Gastrocnemius medialis (tissue), 4 donors: ENCODE data around the gene ZC3HAV1L. TPM values are rescaled to one million over a fixed set of nuclear protein-coding genes. Genes with fewer than 3 reads are reported as not detected.

Source experiments
- ATAC-seq, 2 donors: fragments of 150-250 bp; one replicate each; pipeline ENCODE4 v1.9.1; 2016
- DNase-seq, 2 donors: peaks; one replicate each; pipeline ENCODE4 v3.0.0-alpha.2; 2019
- H3K27ac ChIP-seq, 4 donors: fragments of 200-600 bp; sonication (generic); 1 replicate in 1 of 4; 2 replicates in 3 of 4; pipeline ENCODE4 v1.5.1; 2016 to 2018; ENCODE audit warnings: mild to moderate bottlenecking in 2 of 4, moderate library complexity in 1 of 4
- H3K27me3 ChIP-seq, 3 donors: fragments of 200-600 bp; sonication (generic) in 2 of 3; 1 replicate in 1 of 3; 2 replicates in 2 of 3; pipeline versions ENCODE4 v1.5.1 to v1.6.0; 2016 to 2019; ENCODE audit warnings: mild to moderate bottlenecking in 1 of 3, moderate library complexity in 1 of 3
- H3K36me3 ChIP-seq, 2 donors: fragments of 200-600 bp; sonication (generic) in 1 of 2; one replicate each; pipeline ENCODE4 v1.5.1; 2017 to 2018
- H3K4me1 ChIP-seq, 2 donors: fragments of 200-600 bp; sonication (generic) in 1 of 2; one replicate each; pipeline ENCODE4 v1.5.1; 2016 to 2017; ENCODE audit warnings: mild to moderate bottlenecking in 2 of 2
- H3K4me3 ChIP-seq, 4 donors: fragments of 200-600 bp; sonication (generic) in 3 of 4; 1 replicate in 1 of 4; 2 replicates in 3 of 4; pipeline ENCODE4 v1.5.1; 2016 to 2019; ENCODE audit warnings: mild to moderate bottlenecking in 2 of 4
- H3K9me3 ChIP-seq, 3 donors: fragments of 200-600 bp; sonication (generic) in 2 of 3; 1 replicate in 1 of 3; 2 replicates in 2 of 3; pipeline ENCODE4 v1.5.1; 2016 to 2019
- POLR2A ChIP-seq, 2 donors: fragments of 450-650 bp; IDR thresholded peaks; one replicate each; pipeline ENCODE4 v1.6.1; 2017; ENCODE audit warnings: antibody characterized with exemption in 2 of 2, mild to moderate bottlenecking in 2 of 2, moderate library complexity in 2 of 2
- in situ Hi-C, 4 donors: fragments of 200-750 bp; cut with MboI; loops; one replicate each; pipeline versions ENCODE4 v1.15.0 to v1.8.0; 2017; ENCODE audit warnings: low sequenced_read_pairs in 4 of 4
- intact Hi-C: fragments of 100-400 bp; cut with DNase I; formaldehyde crosslinking; loops from one replicate; pipeline ENCODE4 v1.15.1; 2023; ENCODE audit warnings: low total_unique reads
- total RNA-seq, 4 donors: library from RNA; depleted of rRNA; stranded (reverse); fragments of >200 nt; gene quantifications; one replicate each; pipeline versions ENCODE4 v1.1.0 to v1.2.3, GENCODE V29; 2016
- TF ChIP-seq, protein P1 (sequence below), 5 experiments: fragments of 450-650 bp in 3 of 5; fragments of 200-600 bp in 2 of 5; sonication (generic) in 2 of 5; IDR thresholded peaks in 4 of 5; conservative IDR thresholded peaks in 1 of 5; 1 replicate in 4 of 5; 2 replicates in 1 of 5; pipeline ENCODE4 v1.5.1; 2016 to 2019; ENCODE audit warnings: antibody characterized with exemption in 5 of 5, mild to moderate bottlenecking in 3 of 5, moderate library complexity in 3 of 5

Gene ZC3HAV1L
- total RNA-seq, 4 donors from 2014 or later, result 1.1 to 2.2 (median 1.5) TPM

DNA sequence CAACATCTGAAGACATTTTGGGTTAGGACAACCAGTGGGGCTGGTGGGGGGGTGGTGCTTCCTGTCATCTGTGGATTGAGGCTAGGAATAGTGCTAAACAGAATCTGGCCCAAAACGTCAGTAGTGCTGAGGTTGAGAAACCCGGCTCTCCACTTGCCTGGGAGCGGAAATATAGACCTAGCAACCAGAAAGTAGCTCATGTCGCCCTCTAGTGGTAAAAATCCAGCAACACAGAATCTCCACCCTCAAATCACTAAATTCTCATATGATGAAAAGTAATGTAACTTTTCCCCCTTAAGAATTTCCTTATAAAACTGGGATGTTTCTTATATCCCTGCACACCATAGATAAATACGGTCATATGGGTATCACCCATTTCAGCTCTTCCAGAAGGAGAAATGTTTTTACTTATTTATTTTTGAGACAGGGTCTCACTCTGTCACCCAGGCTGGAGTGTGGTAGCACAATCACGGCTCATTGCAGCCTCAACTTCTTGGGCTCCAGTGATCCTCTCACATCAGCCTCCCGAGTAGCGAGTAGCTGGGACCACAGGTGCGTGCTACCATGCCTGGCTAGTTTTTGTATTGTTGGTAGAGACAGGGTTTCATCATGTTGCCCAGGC is 39.3 kb upstream of the ZC3HAV1L start:
- TF ChIP-seq POLR2A (IDR thresholded peaks at IDR 0.05), result no peak
- TF ChIP-seq, protein P1, sequence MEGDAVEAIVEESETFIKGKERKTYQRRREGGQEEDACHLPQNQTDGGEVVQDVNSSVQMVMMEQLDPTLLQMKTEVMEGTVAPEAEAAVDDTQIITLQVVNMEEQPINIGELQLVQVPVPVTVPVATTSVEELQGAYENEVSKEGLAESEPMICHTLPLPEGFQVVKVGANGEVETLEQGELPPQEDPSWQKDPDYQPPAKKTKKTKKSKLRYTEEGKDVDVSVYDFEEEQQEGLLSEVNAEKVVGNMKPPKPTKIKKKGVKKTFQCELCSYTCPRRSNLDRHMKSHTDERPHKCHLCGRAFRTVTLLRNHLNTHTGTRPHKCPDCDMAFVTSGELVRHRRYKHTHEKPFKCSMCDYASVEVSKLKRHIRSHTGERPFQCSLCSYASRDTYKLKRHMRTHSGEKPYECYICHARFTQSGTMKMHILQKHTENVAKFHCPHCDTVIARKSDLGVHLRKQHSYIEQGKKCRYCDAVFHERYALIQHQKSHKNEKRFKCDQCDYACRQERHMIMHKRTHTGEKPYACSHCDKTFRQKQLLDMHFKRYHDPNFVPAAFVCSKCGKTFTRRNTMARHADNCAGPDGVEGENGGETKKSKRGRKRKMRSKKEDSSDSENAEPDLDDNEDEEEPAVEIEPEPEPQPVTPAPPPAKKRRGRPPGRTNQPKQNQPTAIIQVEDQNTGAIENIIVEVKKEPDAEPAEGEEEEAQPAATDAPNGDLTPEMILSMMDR (IDR thresholded peaks at IDR 0.05 in 4 of 5, conservative IDR thresholded peaks at IDR 0.05 in 1 of 5), result peak; percentile 56 to 84 (median 74)
- ATAC-seq (peak; percentile 81 to 90), DNase-seq (peak; percentile 35 to 46)
- H3K4me1 ChIP-seq, result no peaks in the 10 kb centered on the region
- no peaks in the 10 kb centered on the region for H3K27me3 ChIP-seq
- H3K27ac ChIP-seq, result peak overlapping the region; percentile 27 to 50 (median 44)
- peaks cover 0 to 40% of the 10 kb centered on the region in 2 donors for H3K36me3 ChIP-seq
- no peak overlapping the region for H3K4me3 ChIP-seq
- intact Hi-C loops (loop anchor here (1.0 to 10.0 kb wide), 2 partner anchors 58 to 190 kb away; no protein-coding TSS in a partner anchor), in situ Hi-C loops (loop anchor here in 2 of 4 donors (5.0 to 10.0 kb wide), 2 partner anchors 188 to 190 kb away; no protein-coding TSS in a partner anchor)
- no peaks in the 10 kb centered on the region for H3K9me3 ChIP-seq

DNA sequence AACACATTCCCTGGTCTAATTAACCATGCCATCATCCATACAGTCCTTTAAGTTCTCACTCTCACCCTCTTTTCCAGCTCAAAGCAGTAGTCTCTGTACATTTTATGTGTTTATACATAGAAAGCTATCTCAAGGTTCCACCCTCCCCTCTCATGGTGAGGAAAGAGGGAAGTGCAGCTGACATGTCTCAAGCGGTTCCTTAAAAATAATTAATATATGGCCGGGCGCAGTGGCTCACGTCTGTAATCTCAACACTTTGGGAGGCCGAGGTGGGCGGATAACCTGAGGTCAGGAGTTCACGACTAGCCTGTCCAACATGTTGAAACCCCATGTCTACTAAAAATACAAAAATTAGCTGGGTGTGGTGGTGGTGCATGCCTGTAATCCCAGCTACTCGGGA is 37.0 kb upstream of the ZC3HAV1L start:
- intact Hi-C loops (loop anchor here (10.0 kb wide), 1 partner anchor 188 kb away; no protein-coding TSS in a partner anchor), in situ Hi-C loops (loop anchor here in 1 of 4 donors (10.0 kb wide), 1 partner anchor 188 kb away; no protein-coding TSS in a partner anchor)
- H3K36me3 ChIP-seq, result peaks cover 0 to 25% of the 10 kb centered on the region in 2 donors
- no peaks in the 10 kb centered on the region for H3K9me3 ChIP-seq
- H3K4me1 ChIP-seq, result no peaks in the 10 kb centered on the region
- H3K27me3 ChIP-seq, result no peaks in the 10 kb centered on the region
- no peak overlapping the region for H3K4me3 ChIP-seq
- H3K27ac ChIP-seq, result no peak overlapping the region
- no peak for DNase-seq
- no peak for TF ChIP-seq POLR2A (IDR thresholded peaks at IDR 0.05)
- TF ChIP-seq, protein P1 (IDR thresholded peaks at IDR 0.05 in 4 of 5, conservative IDR thresholded peaks at IDR 0.05 in 1 of 5), result no peak
- no peak for ATAC-seq

DNA sequence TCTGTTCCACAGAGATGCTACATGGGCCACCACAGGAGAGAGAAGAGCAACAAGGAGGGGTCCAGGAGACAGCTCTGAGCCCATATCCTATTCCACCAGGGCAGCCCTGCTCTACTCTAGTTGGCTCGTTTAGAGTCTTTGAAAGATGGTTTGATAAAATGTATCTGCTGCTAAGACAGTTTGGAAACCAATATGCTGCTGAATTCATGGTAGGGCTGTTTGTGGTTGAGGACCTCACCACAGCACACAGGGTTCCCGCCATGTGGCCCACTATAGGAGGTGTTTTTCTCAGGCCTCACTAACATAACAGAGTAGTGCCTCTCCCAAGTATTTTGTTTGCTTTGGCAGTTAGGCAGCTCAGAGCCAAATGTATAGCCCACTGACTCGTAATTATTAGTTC is 35.8 kb upstream of the ZC3HAV1L start:
- no peak for DNase-seq
- no peak for TF ChIP-seq POLR2A (IDR thresholded peaks at IDR 0.05)
- TF ChIP-seq, protein P1 (IDR thresholded peaks at IDR 0.05 in 4 of 5, conservative IDR thresholded peaks at IDR 0.05 in 1 of 5), result no peak
- intact Hi-C loops (loop anchor here (10.0 kb wide), 1 partner anchor 187 kb away; no protein-coding TSS in a partner anchor), in situ Hi-C loops (loop anchor here in 1 of 4 donors (10.0 kb wide), 1 partner anchor 187 kb away; no protein-coding TSS in a partner anchor)
- Histone ChIP-seq H3K4me1 (no peaks in the 10 kb centered on the region), H3K27ac (no peak overlapping the region), H3K36me3 (peaks cover 0 to 25% of the 10 kb centered on the region in 2 donors), H3K9me3 (no peaks in the 10 kb centered on the region), H3K27me3 (no peaks in the 10 kb centered on the region), H3K4me3 (no peak overlapping the region)
- ATAC-seq, result no peak

DNA sequence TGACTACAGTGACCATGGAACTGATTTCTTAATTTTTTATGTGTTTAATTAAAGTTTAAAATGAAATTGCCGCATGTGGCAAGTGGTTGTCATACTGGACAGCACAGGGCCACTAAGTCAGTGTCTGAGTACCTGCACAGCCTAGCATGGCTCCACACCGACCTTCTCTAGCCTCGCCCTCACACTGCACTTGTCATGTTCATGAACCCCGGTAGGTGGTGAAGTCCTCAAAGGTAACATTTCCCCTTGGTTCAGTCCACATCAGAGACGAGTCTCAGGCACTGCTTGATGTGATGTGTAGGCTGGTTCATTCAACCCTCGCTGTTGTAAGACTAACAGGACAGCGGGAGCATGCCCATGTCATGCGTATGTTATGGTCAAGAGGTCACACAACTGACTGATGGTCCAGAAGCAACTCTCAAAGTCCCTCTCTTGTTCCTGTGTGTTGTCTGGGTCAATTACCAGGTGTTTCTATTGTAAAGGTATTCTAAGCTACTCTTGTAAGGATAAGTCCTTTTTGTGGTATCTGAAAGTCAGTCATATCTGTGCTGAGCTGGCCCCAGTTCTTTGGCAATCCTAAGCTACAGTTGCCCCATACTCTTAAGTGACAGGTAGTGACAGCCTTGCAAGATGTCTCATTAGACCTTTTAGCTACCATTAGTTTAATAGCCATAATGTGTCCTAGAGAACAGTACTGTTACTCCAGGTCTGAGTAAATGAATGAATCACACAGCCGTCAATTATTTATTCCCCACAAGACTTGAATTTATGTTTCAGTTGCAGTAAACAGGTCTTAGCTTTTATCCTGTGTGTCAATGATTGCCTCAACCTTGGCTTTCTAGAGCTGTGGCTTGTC is 32.9 kb upstream of the ZC3HAV1L start:
- H3K27ac ChIP-seq, result no peak overlapping the region
- TF ChIP-seq, protein P1 (IDR thresholded peaks at IDR 0.05 in 4 of 5, conservative IDR thresholded peaks at IDR 0.05 in 1 of 5), result no peak
- TF ChIP-seq POLR2A (IDR thresholded peaks at IDR 0.05), result no peak
- H3K36me3 ChIP-seq, result peaks cover 0 to 30% of the 10 kb centered on the region in 2 donors
- DNase-seq, result no peak
- H3K27me3 ChIP-seq, result no peaks in the 10 kb centered on the region
- ATAC-seq, result no peak
- H3K4me3 ChIP-seq, result no peak overlapping the region
- no peaks in the 10 kb centered on the region for H3K4me1 ChIP-seq
- no peaks in the 10 kb centered on the region for H3K9me3 ChIP-seq
- in situ Hi-C loops, result no loop called here
- intact Hi-C loops, result no loop called here
